Stimulated activated CD8-positive, alpha-beta memory T cell treated with anti-CD3 and anti-CD28 coated beads, Interleukin-4, amount 100 ng/mL, for 4 hours (primary cell): ENCODE results near the gene NLRP4.

ENCODE experiments used
- DNase-seq, 2 donors: peaks; one replicate each; pipeline ENCODE4 v3.0.0-alpha.2; 2020; ENCODE audit warnings: low read depth in 2 of 2, low spot score in 1 of 2

Gene NLRP4, protein sequence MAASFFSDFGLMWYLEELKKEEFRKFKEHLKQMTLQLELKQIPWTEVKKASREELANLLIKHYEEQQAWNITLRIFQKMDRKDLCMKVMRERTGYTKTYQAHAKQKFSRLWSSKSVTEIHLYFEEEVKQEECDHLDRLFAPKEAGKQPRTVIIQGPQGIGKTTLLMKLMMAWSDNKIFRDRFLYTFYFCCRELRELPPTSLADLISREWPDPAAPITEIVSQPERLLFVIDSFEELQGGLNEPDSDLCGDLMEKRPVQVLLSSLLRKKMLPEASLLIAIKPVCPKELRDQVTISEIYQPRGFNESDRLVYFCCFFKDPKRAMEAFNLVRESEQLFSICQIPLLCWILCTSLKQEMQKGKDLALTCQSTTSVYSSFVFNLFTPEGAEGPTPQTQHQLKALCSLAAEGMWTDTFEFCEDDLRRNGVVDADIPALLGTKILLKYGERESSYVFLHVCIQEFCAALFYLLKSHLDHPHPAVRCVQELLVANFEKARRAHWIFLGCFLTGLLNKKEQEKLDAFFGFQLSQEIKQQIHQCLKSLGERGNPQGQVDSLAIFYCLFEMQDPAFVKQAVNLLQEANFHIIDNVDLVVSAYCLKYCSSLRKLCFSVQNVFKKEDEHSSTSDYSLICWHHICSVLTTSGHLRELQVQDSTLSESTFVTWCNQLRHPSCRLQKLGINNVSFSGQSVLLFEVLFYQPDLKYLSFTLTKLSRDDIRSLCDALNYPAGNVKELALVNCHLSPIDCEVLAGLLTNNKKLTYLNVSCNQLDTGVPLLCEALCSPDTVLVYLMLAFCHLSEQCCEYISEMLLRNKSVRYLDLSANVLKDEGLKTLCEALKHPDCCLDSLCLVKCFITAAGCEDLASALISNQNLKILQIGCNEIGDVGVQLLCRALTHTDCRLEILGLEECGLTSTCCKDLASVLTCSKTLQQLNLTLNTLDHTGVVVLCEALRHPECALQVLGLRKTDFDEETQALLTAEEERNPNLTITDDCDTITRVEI

DNA sequence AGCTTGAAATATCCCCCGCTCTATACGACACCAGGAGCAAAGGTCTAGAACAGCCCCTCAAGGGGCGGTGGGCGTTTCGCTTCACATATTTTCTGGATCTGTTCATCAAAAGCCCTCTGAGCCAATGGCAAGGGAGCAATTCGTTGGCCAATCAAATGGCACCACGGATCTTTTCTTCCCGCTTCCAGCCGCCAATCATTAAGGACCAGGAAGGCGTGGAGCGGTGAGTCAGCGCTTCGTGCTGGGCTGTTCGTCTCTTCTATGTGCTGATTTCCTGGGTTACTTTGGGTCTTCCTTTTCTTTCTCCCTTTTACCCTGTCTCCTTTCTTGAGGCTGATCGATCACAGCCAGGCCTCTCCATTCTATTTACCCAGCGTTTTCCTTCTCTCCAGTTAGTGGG is at the start of gene NLRP4:
TSS of gene NLRP4 (plus strand) at position 201 of the 400 bp plus-strand sequence. CDS start 15,541 bp downstream, outside the sequence.
- DNase-seq = no peak

DNA sequence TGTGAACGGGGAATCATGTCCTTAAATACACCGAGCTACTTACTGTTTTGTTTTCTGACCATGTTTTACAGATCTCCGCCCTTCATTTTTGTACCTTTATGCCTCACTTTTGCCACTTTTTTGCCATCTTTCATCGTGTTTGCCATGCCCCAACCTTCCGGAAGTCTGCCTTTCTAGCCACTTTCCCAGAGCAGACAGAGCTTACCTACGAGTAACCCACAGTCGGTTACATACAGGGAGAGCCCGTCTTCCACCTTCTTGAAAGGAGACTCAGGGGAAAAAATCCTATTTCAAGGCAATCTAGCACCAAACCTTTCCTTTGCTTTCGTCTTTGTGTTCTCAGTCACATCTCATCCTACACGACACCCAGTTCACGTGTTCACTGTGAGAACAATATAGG is 41.3 kb upstream of the NLRP4 start:
- no peak for DNase-seq

DNA sequence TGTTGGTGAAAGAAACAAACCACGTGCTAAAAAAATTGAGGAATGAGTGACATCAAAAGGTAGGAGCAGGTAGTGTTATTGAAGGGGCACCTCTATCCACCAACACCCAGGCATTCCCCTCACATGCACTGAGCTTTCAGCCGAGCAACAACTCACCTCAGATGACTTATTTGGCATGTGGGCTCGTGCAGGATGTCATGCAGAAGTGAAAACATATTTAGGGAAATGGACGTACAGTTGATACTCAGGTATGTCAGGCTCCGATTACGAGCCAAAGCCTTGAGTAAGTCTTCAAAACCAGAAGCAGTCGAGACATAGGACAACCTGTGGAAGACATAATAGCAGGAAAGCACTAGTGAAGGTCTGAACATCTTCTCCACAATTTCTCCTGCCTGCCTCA is 34.9 kb upstream of the NLRP4 start:
- DNase-seq = no peak

DNA sequence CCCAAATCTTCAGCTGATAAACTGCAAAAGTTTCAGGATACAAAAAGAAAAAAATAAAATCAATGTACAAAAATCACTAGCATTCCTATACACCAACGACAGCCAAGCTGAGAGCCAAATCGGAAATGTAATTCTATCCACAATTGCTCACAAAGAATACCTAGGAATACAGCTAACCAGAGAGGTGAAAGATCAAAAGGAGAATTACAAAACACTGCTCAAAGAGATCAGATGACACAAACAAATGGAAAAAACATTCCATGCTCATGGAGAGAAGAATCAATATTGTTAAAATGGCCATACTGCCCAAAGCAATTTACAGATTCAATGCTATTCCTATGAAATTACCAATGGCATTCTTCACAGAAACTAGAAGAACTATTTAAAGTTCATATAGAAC is 34.1 kb upstream of the NLRP4 start:
- no peak for DNase-seq

DNA sequence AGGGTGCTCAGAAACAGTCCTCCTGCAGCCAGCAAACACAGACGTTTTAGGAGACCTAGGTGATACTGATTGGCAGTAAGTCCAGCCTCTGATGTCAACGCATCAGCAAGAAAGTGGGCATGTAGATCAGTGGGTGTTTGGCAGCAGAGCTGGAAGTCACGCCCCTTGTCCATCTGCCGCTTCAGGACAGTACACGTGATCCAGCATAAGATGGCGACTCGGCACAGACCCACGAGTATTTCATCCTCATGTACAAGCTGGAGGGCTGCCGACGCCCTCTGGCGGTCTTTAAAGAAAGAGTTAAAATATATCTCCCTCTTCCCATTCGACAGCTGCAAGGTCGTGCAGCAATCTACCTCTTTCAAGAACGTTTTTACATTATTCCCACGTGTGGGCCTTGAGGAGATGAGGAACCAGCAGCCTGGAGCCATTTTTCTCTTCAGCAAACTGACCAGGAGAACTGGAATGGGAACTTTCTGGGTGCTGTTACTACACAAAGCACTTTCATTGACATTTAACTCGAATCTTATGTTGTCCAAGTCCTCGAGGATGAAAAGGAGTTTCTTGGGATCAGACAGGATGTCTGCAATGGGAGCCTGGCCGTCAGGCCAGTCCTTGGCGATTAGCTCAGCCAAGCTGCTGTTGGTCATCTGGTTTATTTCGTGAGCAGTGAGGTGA is 26.8 kb upstream of the NLRP4 start:
- no peak for DNase-seq

DNA sequence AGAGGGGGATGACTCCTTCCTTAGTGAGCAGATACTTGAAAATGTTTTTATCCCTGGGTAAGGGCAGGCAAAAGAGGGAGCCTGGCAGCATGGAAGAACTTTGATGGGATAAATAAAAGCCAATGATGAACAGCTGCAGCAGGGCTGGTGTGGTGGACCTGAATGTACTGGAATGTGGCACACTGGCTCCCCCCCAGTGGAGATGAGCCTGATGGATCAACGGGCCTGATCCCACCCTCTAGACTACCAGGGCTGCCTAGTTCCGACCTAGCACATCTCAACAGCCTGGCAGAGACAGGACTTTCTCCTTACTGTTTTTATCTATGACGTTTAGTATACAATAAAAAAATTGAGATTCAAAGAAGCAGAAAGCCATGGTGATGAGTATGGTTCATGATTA is 25.0 kb upstream of the NLRP4 start:
- no peak for DNase-seq

DNA sequence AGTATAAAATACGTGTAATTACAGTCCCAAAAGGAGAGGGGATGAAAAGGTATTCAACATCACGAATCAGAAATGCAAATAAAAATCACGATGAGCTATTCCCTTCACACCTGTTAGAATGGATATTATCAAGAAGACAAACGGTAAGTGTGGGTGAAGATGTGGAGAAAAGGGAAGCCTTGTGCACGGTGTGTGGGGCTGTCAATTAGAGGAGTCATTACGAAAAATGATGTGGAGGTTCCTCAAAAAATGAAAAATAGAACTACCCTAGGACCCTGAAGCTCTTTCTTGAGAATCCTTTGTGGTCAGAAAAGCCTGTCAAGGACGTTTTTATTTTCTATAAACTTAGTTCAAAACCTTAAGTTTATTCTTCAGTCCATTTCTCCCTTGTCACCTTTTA is 23.9 kb upstream of the NLRP4 start:
- DNase-seq = no peak

DNA sequence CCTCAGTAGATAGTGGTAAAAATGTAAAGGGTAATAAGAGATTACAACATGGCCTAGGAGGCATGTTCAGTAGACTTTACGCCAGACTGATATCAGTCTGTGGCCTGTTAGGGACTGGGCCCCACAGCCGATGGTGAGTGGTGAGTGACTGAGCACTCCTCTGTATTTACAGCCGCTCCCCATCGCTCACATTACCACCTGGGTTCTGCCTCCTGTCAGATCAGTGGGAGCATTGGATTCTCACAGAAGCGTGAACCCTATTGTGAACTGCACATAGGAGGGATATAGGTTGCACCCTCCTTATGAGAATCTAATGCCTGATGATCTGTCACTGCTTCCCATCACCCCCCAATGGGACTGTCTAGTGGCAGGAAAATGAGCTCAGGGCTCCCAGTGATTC is 22.4 kb upstream of the NLRP4 start:
- no peak for DNase-seq

DNA sequence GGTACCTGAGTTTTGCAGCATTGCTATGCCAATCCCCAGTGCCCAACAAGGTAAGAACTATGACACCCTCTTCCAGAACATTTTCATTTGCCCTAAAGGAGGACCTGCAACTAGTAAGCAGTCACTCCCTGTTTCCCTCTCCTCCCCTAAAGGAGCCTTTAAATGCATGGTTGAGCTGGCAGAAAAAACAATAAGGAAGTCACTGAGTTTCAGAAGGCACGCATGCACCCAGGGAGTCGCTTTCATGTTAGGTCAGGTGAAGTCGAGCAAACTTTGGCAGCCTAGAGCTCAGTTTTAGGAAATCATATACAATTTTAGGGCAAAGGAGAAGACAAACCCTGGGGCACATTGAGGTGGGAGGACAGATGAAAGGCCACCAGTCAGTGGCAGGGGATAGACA is 16.3 kb upstream of the NLRP4 start:
- DNase-seq = no peak

DNA sequence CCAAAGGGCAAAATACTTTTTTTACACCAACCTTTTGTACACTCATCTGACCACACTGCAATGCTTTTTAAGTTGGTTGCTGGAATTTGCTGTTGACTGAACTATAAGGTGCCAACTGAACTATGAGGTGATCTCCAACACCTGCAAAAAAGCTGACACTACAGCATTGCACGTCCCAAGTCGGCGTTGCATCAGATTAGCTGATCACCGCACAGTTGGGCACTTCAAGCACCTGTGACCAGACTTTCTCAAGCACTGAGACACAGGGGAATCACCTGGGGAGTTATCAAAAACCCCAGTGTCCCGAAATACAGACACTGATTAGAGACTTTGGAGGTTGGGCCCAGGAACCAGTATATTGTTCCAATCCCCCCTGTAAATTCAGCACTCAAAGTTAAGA is 5.7 kb upstream of the NLRP4 start:
- DNase-seq = no peak

DNA sequence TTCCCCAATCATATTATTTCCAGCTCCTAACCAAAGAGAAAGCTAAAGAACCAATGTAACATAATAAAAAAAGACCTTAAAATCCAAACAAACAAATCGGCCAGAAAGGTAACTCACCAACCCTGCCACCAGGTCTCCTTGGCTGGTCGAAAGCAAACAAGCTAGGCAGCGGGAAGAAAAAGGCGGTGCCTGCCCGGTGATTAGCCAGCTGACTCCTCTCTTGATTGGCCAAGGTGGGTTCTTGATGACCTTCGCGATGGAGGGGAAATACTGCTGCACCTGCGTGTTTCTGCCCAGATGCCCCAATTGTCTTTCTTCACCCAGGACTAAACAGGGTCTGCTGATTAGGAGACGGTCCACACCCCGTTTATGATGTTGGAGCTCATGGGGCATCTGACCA is 4.5 kb upstream of the NLRP4 start, which contains the start of gene NLRP11:
TSS of gene NLRP11 (minus strand) at position 154 of the 400 bp plus-strand sequence. CDS start 13,825 bp downstream, outside the sequence.
- DNase-seq = no peak

DNA sequence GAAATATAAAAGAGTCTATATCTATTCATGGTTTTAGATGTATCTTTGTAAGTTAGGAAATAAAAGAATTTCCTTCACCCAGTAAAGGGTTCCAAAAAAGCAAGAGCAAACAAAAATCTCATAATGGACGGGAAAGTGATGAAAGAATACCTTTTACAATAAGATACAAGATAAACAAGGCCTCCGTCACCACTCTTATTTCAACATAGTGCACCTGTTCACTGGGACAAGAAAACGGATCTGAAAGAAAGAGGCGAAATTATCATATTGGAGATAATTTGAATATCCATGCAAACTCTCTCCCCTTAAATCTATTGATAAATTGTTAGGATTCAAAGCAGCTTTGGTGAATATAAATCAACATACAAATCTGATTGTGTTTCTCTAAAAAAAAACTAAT is 3.7 kb upstream of the NLRP4 start:
- DNase-seq = no peak

DNA sequence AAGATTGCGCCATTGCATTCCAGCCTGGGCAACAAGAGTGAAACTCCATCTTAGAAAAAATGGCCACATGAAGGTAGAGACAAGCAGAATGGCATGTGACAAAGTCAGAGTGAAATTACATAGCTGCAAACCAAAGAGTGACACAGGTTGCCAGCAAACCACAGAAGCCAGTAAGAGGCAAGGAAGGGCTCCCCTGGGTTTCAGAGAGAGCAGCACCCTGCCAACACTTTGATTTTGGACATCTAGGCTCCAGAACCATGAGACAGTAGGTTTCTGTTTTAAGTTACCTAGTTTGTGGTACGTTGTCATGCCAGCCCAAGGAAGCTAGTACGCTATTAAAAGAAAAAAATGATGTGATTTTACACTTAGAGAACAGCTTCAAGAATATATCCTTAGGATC is 1.9 kb downstream of the NLRP4 start:
- no peak for DNase-seq

DNA sequence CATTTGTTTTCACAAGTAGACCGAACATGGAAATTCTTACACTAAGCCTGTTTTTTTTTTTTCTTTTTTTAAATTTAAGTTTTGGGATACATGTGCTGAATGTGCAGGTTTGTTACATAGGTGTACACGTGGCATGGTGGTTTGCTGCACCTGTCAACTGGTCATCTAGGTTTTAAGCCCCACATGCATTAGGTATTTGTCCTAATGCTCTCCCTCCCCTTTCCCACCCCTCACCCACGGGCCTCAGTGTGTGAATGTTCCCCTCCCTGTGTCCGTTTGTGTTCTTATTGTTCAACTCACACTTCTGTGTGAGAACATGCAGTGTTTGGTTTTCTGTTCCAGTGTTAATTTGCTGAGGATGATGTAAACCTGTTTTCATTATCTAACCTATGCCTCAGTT is 2.6 kb downstream of the NLRP4 start:
- DNase-seq = no peak

DNA sequence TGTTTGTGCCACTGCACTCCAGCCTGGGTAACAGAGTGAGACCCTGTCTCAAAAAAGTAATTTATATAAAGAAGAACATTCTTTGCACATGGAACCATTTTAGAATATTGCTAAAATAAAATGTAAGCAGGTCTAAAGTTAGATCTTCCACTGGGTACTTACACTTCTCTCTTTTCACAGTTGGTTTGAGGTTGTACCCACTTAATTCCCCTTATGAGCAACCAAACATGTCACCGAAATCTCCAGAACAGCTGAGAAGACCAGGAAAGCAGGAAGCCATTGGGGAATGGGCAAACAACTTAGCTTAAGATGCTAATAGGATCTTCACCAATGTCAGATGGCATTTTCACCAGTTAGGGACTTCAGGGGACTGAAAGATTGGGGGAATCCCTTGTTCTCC is 18.8 kb downstream of the NLRP4 start:
- DNase-seq = no peak

DNA sequence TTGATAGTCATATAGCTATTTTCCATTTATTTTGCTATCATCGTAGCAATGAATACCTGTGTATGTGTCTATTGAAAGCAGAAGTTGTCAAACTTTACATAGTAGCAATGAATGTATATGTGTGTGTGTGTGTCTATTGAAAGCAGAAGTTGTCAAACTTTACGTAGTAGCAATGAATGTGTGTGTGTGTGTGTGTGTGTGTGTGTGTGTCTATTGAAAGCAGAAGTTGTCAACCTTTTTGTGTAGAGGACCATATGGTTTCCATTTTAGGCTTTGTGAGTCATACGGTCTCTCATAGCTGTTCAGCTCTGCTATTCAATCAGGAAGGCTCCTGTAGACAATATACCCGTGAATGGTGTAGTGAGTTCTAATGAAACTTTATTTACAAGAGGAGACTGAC is 20.8 kb downstream of the NLRP4 start:
- no peak for DNase-seq

DNA sequence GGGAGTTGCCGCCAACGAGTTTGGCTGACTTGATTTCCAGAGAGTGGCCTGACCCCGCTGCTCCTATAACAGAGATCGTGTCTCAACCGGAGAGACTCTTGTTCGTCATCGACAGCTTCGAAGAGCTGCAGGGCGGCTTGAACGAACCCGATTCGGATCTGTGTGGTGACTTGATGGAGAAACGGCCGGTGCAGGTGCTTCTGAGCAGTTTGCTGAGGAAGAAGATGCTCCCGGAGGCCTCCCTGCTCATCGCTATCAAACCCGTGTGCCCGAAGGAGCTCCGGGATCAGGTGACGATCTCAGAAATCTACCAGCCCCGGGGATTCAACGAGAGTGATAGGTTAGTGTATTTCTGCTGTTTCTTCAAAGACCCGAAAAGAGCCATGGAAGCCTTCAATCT is 21.6 kb downstream of the NLRP4 start:
- DNase-seq = no peak

DNA sequence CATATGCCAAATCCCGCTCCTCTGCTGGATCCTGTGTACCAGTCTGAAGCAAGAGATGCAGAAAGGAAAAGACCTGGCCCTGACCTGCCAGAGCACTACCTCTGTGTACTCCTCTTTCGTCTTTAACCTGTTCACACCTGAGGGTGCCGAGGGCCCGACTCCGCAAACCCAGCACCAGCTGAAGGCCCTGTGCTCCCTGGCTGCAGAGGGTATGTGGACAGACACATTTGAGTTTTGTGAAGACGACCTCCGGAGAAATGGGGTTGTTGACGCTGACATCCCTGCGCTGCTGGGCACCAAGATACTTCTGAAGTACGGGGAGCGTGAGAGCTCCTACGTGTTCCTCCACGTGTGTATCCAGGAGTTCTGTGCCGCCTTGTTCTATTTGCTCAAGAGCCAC is 22.1 kb downstream of the NLRP4 start:
- DNase-seq = no peak

DNA sequence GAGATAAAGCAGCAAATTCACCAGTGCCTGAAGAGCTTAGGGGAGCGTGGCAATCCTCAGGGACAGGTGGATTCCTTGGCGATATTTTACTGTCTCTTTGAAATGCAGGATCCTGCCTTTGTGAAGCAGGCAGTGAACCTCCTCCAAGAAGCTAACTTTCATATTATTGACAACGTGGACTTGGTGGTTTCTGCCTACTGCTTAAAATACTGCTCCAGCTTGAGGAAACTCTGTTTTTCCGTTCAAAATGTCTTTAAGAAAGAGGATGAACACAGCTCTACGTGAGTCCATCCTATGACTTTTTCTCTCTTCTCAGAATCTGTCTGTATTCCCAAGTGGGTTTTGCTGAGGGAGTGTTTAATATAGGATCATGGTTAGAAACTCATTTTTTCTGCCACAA is 22.6 kb downstream of the NLRP4 start:
- no peak for DNase-seq

DNA sequence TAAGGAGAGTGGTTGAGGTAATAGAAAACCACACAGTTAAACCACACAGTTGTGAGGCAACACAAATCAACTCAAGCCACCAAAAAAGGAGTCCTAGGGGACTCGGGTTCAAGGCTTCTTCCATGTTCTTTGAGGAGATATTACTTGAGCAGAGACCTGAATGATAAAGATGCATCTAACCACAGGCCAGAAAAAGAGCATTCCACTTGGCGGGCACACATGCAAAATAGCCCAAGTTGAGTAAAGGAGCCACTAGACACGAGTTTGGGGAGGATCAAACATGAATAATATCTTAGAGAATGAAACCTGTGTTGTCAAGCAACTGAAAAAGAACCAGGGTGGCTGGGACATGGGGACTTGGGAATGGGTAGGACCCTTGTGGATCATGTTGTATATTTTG is 30.2 kb downstream of the NLRP4 start:
- no peak for DNase-seq

DNA sequence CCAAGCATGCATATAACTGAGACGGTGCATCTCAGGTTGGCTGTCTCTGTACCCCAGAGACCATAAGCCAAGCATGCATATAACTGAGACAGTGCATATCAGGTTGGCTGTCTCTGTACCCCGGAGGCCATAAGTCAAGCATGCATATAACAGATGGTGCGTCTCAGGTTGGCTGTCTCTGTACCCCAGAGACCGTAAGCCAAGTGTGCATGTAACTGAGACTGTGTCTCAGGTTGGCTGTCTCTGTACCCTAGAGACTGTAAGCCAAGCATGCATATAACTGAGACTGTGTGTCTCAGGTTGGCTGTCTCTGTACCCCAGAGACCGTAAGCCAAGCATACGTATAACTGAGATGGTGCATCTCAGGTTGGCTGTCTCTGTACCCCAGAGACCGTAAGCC is 30.8 kb downstream of the NLRP4 start:
- DNase-seq = no peak

DNA sequence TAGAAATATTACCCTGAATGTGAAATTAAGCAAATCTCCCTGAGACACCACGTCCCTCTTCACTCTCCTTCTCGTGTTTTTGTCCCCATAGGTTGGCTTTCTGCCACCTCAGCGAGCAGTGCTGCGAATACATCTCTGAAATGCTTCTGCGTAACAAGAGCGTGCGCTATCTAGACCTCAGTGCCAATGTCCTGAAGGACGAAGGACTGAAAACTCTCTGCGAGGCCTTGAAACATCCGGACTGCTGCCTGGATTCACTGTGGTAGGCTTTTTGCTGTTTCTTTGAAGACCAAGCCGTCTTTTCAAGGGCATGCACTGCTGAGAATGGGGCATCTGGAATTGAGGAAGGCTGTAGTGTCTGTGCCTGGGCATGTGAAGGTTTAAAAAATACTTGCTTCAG is 34.4 kb downstream of the NLRP4 start:
- DNase-seq = no peak
